Fibroblast of pulmonary artery (primary cell): ENCODE measurements around the gene ZBTB21.
A peak's percentile ranks its signal among the peaks of the same experiment; 100 is the strongest.
"Not testable (repeated sequence)": the region's sequence is repeated elsewhere in the genome, so short reads cannot be mapped to it uniquely, and the experiment has no call there.

Experiments
- DNase-seq: peaks from one replicate; pipeline ENCODE4 v3.0.0-alpha.2; 2010; ENCODE audit warnings: low read depth
- H3K4me3 ChIP-seq: replicated peaks from 2 replicates; pipeline ENCODE4 v1.5.1; 2011; ENCODE audit warnings: low read depth, mild to moderate bottlenecking, control low read depth, low read length, moderate library complexity
- TF ChIP-seq, protein P1 (sequence below): IDR thresholded peaks from 2 replicates; pipeline ENCODE4 v1.5.1; 2011; ENCODE audit warnings: mild to moderate bottlenecking, control low read depth, low read length, inconsistent platforms; ENCODE audit errors: missing control alignments

ZBTB21 gene

DNA sequence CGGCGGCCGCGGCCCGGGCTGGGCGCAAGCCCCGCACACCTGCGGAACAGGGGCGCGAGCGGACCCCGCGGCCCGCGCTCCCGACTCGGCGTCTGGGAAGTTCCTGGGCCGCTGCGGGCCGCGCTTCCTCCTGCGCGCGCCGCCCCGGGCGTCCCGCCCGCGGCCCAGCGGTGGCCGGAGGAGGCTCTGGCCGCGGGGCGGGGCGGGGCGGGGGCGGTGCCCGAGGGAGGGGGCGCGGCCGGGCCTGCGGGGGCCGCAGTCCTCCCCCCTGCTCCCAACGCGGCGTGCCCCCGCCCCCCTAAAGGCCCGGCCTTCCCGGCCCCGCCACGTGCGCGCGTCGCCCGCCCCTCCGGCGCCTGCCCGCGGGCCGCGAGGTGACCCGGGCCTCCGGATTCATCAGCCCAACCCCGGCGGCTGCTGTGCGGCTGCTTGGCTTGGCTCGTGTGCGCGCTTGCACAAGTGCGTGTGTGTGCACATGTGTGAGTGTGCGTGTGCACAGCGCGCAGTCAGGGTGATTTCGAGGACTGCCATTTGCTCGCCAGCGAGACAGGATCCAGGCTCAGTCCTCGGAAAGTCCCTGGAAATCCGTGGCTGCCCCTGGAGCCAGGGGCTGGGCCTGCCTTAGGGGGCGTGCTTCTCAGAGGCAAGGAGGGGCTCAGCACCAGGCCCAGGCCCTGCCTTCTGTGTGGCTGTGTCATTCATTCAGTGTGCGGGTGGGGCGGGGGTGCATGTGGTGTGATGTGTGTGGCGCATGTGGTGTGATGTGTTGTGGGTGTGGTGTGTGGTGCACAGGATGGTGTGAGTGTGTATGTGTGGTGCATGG is 56.1 kb downstream of the ZBTB21 start, which contains the start of gene C2CD2:
TSS of gene C2CD2 (minus strand) at position 188 of the 823 bp plus-strand sequence. CDS start 370 bp downstream, outside the sequence.
- H3K4me3 ChIP-seq: peak within 1 kb of the TSS; percentile 62
- peak; percentile 70 for DNase-seq
- TF ChIP-seq, protein P1, sequence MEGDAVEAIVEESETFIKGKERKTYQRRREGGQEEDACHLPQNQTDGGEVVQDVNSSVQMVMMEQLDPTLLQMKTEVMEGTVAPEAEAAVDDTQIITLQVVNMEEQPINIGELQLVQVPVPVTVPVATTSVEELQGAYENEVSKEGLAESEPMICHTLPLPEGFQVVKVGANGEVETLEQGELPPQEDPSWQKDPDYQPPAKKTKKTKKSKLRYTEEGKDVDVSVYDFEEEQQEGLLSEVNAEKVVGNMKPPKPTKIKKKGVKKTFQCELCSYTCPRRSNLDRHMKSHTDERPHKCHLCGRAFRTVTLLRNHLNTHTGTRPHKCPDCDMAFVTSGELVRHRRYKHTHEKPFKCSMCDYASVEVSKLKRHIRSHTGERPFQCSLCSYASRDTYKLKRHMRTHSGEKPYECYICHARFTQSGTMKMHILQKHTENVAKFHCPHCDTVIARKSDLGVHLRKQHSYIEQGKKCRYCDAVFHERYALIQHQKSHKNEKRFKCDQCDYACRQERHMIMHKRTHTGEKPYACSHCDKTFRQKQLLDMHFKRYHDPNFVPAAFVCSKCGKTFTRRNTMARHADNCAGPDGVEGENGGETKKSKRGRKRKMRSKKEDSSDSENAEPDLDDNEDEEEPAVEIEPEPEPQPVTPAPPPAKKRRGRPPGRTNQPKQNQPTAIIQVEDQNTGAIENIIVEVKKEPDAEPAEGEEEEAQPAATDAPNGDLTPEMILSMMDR: no peak

DNA sequence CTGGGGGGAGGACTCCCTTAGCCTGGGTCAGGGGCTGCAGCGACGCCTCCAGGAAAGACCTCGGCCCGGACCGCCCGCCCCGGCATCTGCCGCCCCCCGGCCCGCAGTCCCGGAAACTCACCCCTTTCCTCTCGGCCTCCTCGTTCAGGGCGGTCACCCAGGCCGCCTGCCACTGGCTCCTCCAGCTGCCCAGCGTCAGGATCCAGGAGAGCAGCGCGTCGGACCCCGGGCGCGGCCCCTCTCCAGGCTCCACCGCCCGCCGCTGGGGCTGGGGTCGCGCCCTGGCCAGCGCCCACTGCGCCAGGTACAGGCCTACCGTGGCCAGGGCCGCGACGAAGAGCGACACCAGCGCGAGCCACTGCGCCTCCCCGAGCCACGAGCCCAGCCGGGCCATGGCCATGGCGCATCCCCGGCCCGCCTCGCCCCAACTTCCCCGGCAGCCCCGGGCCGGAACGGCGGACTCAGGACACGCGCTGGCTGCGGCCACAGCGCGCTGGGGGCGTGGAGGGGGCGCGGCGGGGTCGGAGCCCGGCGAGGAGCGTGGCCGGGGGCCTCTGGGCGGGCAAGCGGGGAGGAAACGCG is 56.8 kb downstream of the ZBTB21 start:
- peak overlapping the region; percentile 62 for H3K4me3 ChIP-seq
- no peak for DNase-seq
- TF ChIP-seq, protein P1: no peak

DNA sequence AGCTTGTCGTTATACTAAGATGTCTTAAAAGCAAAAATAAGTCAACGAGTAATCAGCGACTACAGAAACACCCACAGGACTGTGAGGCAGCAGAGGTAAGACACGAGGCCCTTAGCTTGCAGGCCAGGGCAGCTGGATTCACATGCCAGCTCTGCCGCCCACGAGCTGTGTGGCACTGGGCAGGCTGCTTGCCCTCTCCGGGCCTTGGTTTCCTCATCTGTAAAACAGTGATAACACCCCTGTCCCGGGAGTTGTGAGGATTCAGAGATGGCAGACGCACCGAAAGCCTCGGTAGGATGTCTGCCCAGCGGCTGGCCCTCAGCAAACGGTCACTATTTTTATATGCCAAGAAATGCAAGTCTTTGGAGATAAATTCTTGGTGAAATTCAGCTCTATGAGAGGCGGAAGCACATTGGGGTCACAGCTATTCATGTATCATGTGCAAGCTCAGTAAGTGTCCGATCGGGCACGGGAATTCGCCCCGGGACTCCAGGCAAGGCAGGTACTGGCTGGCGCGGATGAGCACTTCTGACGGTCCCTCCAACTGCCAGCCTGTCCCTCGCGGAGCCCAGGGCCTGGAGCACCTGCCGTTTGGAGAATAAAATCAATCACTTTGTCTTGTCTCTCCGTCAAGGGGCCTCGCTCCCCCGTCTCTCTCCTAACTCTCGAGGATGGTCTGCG is 57.5 kb downstream of the ZBTB21 start:
- TF ChIP-seq, protein P1: no peak
- peak overlapping the region; percentile 62 for H3K4me3 ChIP-seq
- DNase-seq: no peak

DNA sequence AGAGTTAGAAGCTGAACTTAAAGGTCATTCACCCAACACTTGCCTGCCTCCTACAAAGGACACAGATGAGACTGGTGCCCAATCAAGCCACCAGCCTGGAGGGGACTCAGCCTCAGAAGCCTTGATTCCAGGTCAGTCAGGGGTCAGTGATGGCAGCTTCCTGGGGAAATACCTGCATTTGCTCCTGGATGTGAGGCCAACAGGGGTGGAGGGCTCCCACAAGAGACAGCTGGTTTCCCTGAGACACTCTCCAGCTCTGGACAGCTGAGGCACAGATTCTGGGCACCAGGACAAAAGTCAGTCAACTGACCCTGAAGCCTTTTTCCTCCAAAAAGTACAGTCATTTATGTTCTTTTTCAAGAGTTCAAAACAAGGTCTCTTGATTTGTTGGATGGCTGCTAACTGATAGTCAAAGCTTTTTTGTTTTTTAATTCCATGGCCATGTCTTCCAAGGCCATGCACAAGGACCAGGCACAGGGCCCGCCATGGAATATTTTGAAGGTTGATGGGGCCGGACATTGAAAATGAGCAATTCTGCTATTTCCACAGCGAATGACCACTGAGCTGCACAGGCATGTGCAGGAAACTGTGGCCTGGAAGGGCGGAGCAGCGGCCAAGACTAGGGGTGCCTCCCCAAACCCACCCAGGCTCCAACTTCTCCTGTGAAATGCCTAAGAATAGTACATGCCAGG is 58.1 kb downstream of the ZBTB21 start:
- H3K4me3 ChIP-seq: peak overlapping the region; percentile 62
- TF ChIP-seq, protein P1: no peak
- DNase-seq: no peak

DNA sequence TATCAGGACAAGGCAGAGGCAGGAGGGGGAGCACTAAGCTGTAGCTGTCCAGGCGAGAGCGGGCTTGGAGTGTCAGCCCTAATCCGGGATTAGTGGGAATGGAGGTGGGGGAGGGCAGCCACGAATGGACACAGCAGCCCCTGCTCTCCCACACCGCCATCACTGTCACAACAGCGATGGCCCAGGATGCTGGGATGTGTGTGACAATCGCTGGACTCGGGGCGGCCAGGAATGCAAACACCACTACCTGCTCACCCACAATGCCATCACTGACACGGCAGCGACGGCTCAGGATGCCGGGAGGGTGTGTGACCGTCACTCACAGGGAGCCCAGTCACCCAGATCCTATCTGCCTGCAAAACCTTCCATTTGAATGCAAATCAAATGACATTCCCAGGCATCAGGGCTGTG is 59.2 kb downstream of the ZBTB21 start:
- H3K4me3 ChIP-seq: no peak overlapping the region
- no peak for DNase-seq
- TF ChIP-seq, protein P1: no peak

DNA sequence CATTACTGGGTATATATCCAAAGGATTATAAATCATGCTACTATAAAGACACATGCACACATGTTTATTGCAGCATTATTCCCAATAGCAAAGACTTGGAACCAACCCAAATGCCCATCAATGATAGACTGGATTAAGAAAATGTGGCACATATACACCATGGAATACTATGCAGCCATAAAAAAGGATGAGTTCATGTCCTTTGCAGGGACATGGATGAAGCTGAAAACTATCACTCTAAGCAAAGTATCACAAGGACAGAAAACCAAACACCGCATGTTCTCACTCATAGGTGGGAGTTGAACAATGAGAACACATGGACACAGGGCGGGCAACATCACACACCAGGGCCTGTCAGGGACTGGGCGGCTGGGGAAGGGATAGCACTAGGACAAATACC is 60.5 kb downstream of the ZBTB21 start:
- DNase-seq: not testable (repeated sequence)

DNA sequence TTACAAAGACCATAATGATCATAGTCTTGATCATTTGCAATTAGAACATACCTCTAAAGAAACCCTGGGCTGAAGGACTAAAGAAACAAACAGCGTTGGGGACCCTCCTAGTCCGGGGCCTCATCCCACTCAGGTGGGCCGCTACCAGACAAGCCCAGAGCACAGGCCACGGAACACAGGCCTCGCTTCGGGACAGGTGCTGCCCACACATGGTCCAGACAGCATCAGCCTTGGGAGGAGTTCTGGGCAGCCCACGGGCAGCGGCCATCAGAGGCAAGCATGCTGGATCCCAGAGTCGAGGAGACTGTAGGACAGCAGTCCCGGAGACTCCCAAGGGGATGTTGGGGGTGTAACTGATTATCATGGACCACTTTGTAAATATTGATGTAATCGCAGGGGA is 61.3 kb downstream of the ZBTB21 start:
- no peak for DNase-seq
- no peak overlapping the region for H3K4me3 ChIP-seq
- TF ChIP-seq, protein P1: no peak

More for the DNA sequence above, 60.5 kb downstream of the ZBTB21 start:
- not testable (repeated sequence) for H3K4me3 ChIP-seq
